ENCODE results near the gene KNSTRN.
A peak's percentile ranks its signal among the peaks of the same experiment; 100 is the strongest.

KNSTRN gene

GRCh38 chr15:40409366-40409765, 26.8 kb downstream of the KNSTRN start:
- Histone ChIP-seq H3K36me3 (ENCODE audit: control insufficient read depth, insufficient read depth, low read length) (peaks cover 33% of the 10 kb centered on the region), H3K4me3 (replicated peaks; ENCODE audit: low read depth, low read length) (no peak overlapping the region), H3K27me3 (replicated peaks; ENCODE audit: control insufficient read depth, insufficient read depth, low read length) (no peaks in the 10 kb centered on the region)
- peak; percentile 19 for DNase-seq (ENCODE audit: extremely low read depth, insufficient read length)
- no peak for TF ChIP-seq CTCF (IDR thresholded peaks at IDR 0.05; ENCODE audit: insufficient read depth, low read length, poor library complexity, severe bottlenecking)

GRCh38 chr15:40410476-40410875, 28.0 kb downstream of the KNSTRN start:
- no peak for DNase-seq (ENCODE audit: extremely low read depth, insufficient read length)
- peaks cover 41% of the 10 kb centered on the region for H3K36me3 ChIP-seq (ENCODE audit: control insufficient read depth, insufficient read depth, low read length)

GRCh38 chr15:40412095-40412759, 29.7 kb downstream of the KNSTRN start:
- no peaks in the 10 kb centered on the region for H3K27me3 ChIP-seq (replicated peaks; ENCODE audit: control insufficient read depth, insufficient read depth, low read length)
- peaks cover 50% of the 10 kb centered on the region for H3K36me3 ChIP-seq (ENCODE audit: control insufficient read depth, insufficient read depth, low read length)
- no peak overlapping the region for H3K4me3 ChIP-seq (replicated peaks; ENCODE audit: low read depth, low read length)
- TF ChIP-seq CTCF (IDR thresholded peaks at IDR 0.05; ENCODE audit: insufficient read depth, low read length, poor library complexity, severe bottlenecking) = no peak
- no peak for DNase-seq (ENCODE audit: extremely low read depth, insufficient read length)

More at GRCh38 chr15:40410476-40410875, 28.0 kb downstream of the KNSTRN start:
- no peak for TF ChIP-seq CTCF (IDR thresholded peaks at IDR 0.05; ENCODE audit: insufficient read depth, low read length, poor library complexity, severe bottlenecking)
- Histone ChIP-seq H3K27me3 (replicated peaks; ENCODE audit: control insufficient read depth, insufficient read depth, low read length) (no peaks in the 10 kb centered on the region), H3K4me3 (replicated peaks; ENCODE audit: low read depth, low read length) (no peak overlapping the region)

GRCh38 chr15:40413036-40413435, 30.5 kb downstream of the KNSTRN start:
- TF ChIP-seq CTCF (IDR thresholded peaks at IDR 0.05; ENCODE audit: insufficient read depth, low read length, poor library complexity, severe bottlenecking) = no peak
- Histone ChIP-seq H3K36me3 (ENCODE audit: control insufficient read depth, insufficient read depth, low read length) (peaks cover 46% of the 10 kb centered on the region), H3K4me3 (replicated peaks; ENCODE audit: low read depth, low read length) (no peak overlapping the region), H3K27me3 (replicated peaks; ENCODE audit: control insufficient read depth, insufficient read depth, low read length) (no peaks in the 10 kb centered on the region)
- DNase-seq (ENCODE audit: extremely low read depth, insufficient read length) = no peak

- Histone ChIP-seq H3K4me3 (replicated peaks; ENCODE audit: low read depth, low read length) (no peak overlapping the region), H3K36me3 (ENCODE audit: control insufficient read depth, insufficient read depth, low read length) (peaks cover 49% of the 10 kb centered on the region)
Observed at GRCh38 chr15:40414816-40415215, 32.3 kb downstream of the KNSTRN start.

More at GRCh38 chr15:40414816-40415215, 32.3 kb downstream of the KNSTRN start:
- no peaks in the 10 kb centered on the region for H3K27me3 ChIP-seq (replicated peaks; ENCODE audit: control insufficient read depth, insufficient read depth, low read length)
- no peak for TF ChIP-seq CTCF (IDR thresholded peaks at IDR 0.05; ENCODE audit: insufficient read depth, low read length, poor library complexity, severe bottlenecking)
- DNase-seq (ENCODE audit: extremely low read depth, insufficient read length) = no peak

Data from GM06990 (cell line).